ENCODE data around the gene HES4. TPM values are rescaled to one million over a fixed set of nuclear protein-coding genes. Genes with fewer than 3 reads are reported as not detected.
"Not testable (repeated sequence)": the region's sequence is repeated elsewhere in the genome, so short reads cannot be mapped to it uniquely, and the experiment has no call there.

Gene HES4
- polyA plus RNA-seq, 1 experiment = 10.8 TPM

GRCh38 chr1:1021010-1021919 is 21.4 kb upstream of the HES4 start:
- H3K27me3 ChIP-seq (ENCODE audit: control insufficient read depth, insufficient read depth, low read length) = no peaks in the 10 kb centered on the region
- no peak for TF ChIP-seq CTCF (IDR thresholded peaks at IDR 0.05; ENCODE audit: insufficient read depth, low read depth, low read length)
- no peak for DNase-seq (ENCODE audit: low read depth)
- H3K4me3 ChIP-seq (ENCODE audit: low read depth, low read length) = peak overlapping the region; percentile 78
- peaks cover 15% of the 10 kb centered on the region for H3K36me3 ChIP-seq (ENCODE audit: control insufficient read depth, insufficient read depth, low read length)
- POLR2A ChIA-PET = no interaction called here
- CTCF ChIA-PET = interaction anchor here (0.8 to 4.7 kb wide), 3 partner anchors 11 to 43 kb away, joined by 3 to 20 read pairs (median 4); no protein-coding TSS in a partner anchor

- Histone ChIP-seq H3K27me3 (ENCODE audit: control insufficient read depth, insufficient read depth, low read length) (no peaks in the 10 kb centered on the region), H3K36me3 (ENCODE audit: control insufficient read depth, insufficient read depth, low read length) (peaks cover 14% of the 10 kb centered on the region), H3K4me3 (ENCODE audit: low read depth, low read length) (peak overlapping the region; percentile 78)
- CTCF ChIA-PET = interaction anchor here (1.0 to 4.7 kb wide), 2 partner anchors 12 to 20 kb away, joined by 4 to 20 read pairs; no protein-coding TSS in a partner anchor
- no peak for TF ChIP-seq CTCF (IDR thresholded peaks at IDR 0.05; ENCODE audit: insufficient read depth, low read depth, low read length)
- no peak for DNase-seq (ENCODE audit: low read depth)
- POLR2A ChIA-PET = interaction anchor here (0.6 kb wide), 1 partner anchor 20 kb away, joined by 5 read pairs; no protein-coding TSS in a partner anchor
Observed at GRCh38 chr1:1020415-1021009, 20.6 kb upstream of the HES4 start.

- peak within 1 kb of the TSS; percentile 78 for H3K4me3 ChIP-seq (ENCODE audit: low read depth, low read length)
- no peak for DNase-seq (ENCODE audit: low read depth)
- no peaks in the 10 kb centered on the region for H3K27me3 ChIP-seq (ENCODE audit: control insufficient read depth, insufficient read depth, low read length)
- ChIA-PET POLR2A (interaction anchor here (0.6 kb wide), 1 partner anchor 20 kb away, joined by 5 read pairs; no protein-coding TSS in a partner anchor), CTCF (interaction anchor here (0.8 to 1.4 kb wide), 6 partner anchors 18 to 52 kb away, joined by 3 to 4 read pairs (median 3); no protein-coding TSS in a partner anchor)
- TF ChIP-seq CTCF (IDR thresholded peaks at IDR 0.05; ENCODE audit: insufficient read depth, low read depth, low read length) = no peak
- H3K36me3 ChIP-seq (ENCODE audit: control insufficient read depth, insufficient read depth, low read length) = peaks cover 14% of the 10 kb centered on the region
Observed at GRCh38 chr1:1020000-1020404, 20.1 kb upstream of the HES4 start, which contains the start of gene AGRN. TSS of gene AGRN (plus strand) at chr1:1020120. CDS start at chr1:1020173, 53 bp downstream.

GRCh38 chr1:1019122-1019999 is 19.5 kb upstream of the HES4 start:
- no peaks in the 10 kb centered on the region for H3K27me3 ChIP-seq (ENCODE audit: control insufficient read depth, insufficient read depth, low read length)
- H3K36me3 ChIP-seq (ENCODE audit: control insufficient read depth, insufficient read depth, low read length) = peaks cover 12% of the 10 kb centered on the region
- CTCF ChIA-PET = interaction anchor here (0.8 to 2.3 kb wide), 12 partner anchors 10 to 53 kb away, joined by 3 to 6 read pairs (median 3); no protein-coding TSS in a partner anchor
- peak; percentile 53 for TF ChIP-seq CTCF (IDR thresholded peaks at IDR 0.05; ENCODE audit: insufficient read depth, low read depth, low read length)
- POLR2A ChIA-PET = no interaction called here
- H3K4me3 ChIP-seq (ENCODE audit: low read depth, low read length) = peak overlapping the region; percentile 78
- DNase-seq (ENCODE audit: low read depth) = no peak

GRCh38 chr1:1018321-1018685 is 18.4 kb upstream of the HES4 start:
- CTCF ChIA-PET = interaction anchor here (1.2 to 2.3 kb wide), 8 partner anchors 11 to 46 kb away, joined by 3 to 6 read pairs (median 3); no protein-coding TSS in a partner anchor
- H3K36me3 ChIP-seq (ENCODE audit: control insufficient read depth, insufficient read depth, low read length); H3K4me3 ChIP-seq (ENCODE audit: low read depth, low read length); DNase-seq (ENCODE audit: low read depth); POLR2A ChIA-PET; H3K27me3 ChIP-seq (ENCODE audit: control insufficient read depth, insufficient read depth, low read length): not testable (repeated sequence)

GRCh38 chr1:1017397-1018320 is 17.8 kb upstream of the HES4 start:
- CTCF ChIA-PET = interaction anchor here (0.7 to 2.3 kb wide), 7 partner anchors 11 to 41 kb away, joined by 3 to 7 read pairs (median 3); no protein-coding TSS in a partner anchor
- POLR2A ChIA-PET; H3K36me3 ChIP-seq (ENCODE audit: control insufficient read depth, insufficient read depth, low read length): not testable (repeated sequence)

More at GRCh38 chr1:1017397-1018320, 17.8 kb upstream of the HES4 start:
- not testable (repeated sequence) for DNase-seq (ENCODE audit: low read depth); H3K27me3 ChIP-seq (ENCODE audit: control insufficient read depth, insufficient read depth, low read length); H3K4me3 ChIP-seq (ENCODE audit: low read depth, low read length)

All from BJ (cell line).